Measurements from ENCODE around the gene CLIC6. TPM values are rescaled to one million over a fixed set of nuclear protein-coding genes. Genes with fewer than 3 reads are reported as not detected.

CLIC6 gene
- total RNA-seq, 1 experiment from 2014 or later = not detected

DNA sequence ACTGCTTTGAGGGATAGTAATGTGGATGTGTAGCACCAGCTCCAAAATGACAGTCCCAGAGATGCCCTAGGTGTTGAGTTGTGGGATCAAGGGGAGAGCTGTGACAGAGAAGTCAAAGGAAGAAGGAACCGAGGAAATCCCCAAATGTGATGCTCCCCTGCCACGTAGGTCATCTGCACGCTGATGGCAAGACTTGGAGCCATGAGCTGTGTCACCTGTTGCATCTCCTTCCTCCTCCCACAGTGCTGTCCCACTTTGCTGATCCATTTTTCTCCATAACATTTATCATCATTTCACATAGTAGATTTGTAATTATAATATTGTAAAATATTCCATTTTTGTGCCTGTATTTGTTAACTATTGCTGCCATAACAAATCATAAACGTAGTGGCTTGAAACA is 36.3 kb upstream of the CLIC6 start:
- no peaks in the 10 kb centered on the region for H3K9me3 Mint-ChIP-seq (ENCODE audit: unreplicated experiment)
- TF ChIP-seq, protein P1, sequence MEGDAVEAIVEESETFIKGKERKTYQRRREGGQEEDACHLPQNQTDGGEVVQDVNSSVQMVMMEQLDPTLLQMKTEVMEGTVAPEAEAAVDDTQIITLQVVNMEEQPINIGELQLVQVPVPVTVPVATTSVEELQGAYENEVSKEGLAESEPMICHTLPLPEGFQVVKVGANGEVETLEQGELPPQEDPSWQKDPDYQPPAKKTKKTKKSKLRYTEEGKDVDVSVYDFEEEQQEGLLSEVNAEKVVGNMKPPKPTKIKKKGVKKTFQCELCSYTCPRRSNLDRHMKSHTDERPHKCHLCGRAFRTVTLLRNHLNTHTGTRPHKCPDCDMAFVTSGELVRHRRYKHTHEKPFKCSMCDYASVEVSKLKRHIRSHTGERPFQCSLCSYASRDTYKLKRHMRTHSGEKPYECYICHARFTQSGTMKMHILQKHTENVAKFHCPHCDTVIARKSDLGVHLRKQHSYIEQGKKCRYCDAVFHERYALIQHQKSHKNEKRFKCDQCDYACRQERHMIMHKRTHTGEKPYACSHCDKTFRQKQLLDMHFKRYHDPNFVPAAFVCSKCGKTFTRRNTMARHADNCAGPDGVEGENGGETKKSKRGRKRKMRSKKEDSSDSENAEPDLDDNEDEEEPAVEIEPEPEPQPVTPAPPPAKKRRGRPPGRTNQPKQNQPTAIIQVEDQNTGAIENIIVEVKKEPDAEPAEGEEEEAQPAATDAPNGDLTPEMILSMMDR (IDR thresholded peaks at IDR 0.05; ENCODE audit: unreplicated experiment) = no peak
- no peak overlapping the region for H3K27ac Mint-ChIP-seq (ENCODE audit: low read depth, unreplicated experiment)
- CTCF ChIA-PET = interaction anchor here (0.6 to 3.7 kb wide), 11 partner anchors 10 to 1292 kb away, joined by 3 to 31 read pairs (median 5); partner anchors contain the start of genes KCNE2 and RCAN1
- POLR2A ChIA-PET = no interaction called here
- intact Hi-C loops (cut with micrococcal nuclease) = no loop called here
- H3K4me1 Mint-ChIP-seq (ENCODE audit: insufficient read depth, unreplicated experiment) = no peaks in the 10 kb centered on the region
- H3K4me3 Mint-ChIP-seq (ENCODE audit: unreplicated experiment) = no peak overlapping the region
- H3K27me3 Mint-ChIP-seq (ENCODE audit: insufficient read depth, unreplicated experiment) = peaks cover 44% of the 10 kb centered on the region
- H3K36me3 Mint-ChIP-seq (ENCODE audit: insufficient read depth, unreplicated experiment) = no peaks in the 10 kb centered on the region
- DNase-seq (ENCODE audit: unreplicated experiment) = no peak
- no TSS peak for BruUV-seq (replicated peaks)

DNA sequence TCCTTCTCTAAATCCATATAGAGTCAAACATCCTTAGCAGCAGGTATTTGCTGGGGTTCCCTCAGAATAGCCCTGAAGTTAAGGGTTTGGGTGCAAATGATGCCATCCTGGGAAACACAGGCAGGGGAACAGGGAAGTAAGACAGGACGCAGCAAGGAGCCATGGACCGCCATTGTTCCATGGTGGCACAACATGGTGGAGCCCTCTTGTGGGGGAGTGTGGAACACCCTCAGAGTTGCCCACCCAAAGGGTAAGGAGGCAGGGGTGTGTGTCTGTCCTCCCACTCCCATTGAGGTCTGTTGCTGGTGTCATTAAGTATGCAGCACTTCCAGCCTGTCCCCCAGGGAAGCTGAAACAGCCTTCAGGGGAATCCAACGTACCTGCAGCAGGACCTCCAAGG is 33.5 kb upstream of the CLIC6 start:
- Mint-ChIP-seq H3K36me3 (ENCODE audit: insufficient read depth, unreplicated experiment) (no peaks in the 10 kb centered on the region), H3K4me3 (ENCODE audit: unreplicated experiment) (no peak overlapping the region), H3K9me3 (ENCODE audit: unreplicated experiment) (no peaks in the 10 kb centered on the region), H3K27ac (ENCODE audit: low read depth, unreplicated experiment) (no peak overlapping the region), H3K4me1 (ENCODE audit: insufficient read depth, unreplicated experiment) (peaks cover 1% of the 10 kb centered on the region), H3K27me3 (ENCODE audit: insufficient read depth, unreplicated experiment) (peaks cover 44% of the 10 kb centered on the region)
- no TSS peak for BruUV-seq (replicated peaks)
- intact Hi-C loops (cut with micrococcal nuclease) = no loop called here
- ChIA-PET CTCF (interaction anchor here (2.2 kb wide), 1 partner anchor 13 kb away, joined by 5 read pairs; no protein-coding TSS in a partner anchor), POLR2A (no interaction called here)
- DNase-seq (ENCODE audit: unreplicated experiment) = no peak
- TF ChIP-seq, protein P1 (IDR thresholded peaks at IDR 0.05; ENCODE audit: unreplicated experiment) = no peak

DNA sequence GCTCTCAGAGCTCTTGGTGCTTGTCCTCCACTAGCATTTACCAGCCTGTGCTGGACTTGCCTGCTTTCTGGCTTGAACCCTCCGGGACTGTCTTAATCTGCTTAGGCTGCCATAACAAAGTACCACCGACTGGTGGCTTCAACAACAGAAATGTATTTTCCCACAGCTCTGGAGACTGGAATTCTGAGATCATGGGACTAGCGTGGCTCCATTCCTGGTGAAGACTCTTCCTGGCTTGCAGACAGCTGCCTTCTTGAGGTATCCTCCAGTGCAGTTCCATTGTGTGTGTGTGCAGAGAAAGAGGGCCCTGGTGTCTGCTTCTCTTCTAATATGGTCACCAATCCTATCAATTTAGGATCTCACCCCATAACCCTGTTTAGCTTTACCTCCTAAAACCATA is 31.8 kb upstream of the CLIC6 start:
- POLR2A ChIA-PET = interaction anchor here (0.7 kb wide), 1 partner anchor 1205 kb away, joined by 4 read pairs; no protein-coding TSS in a partner anchor
- H3K36me3 Mint-ChIP-seq (ENCODE audit: insufficient read depth, unreplicated experiment) = no peaks in the 10 kb centered on the region
- peaks cover 9% of the 10 kb centered on the region for H3K4me1 Mint-ChIP-seq (ENCODE audit: insufficient read depth, unreplicated experiment)
- H3K9me3 Mint-ChIP-seq (ENCODE audit: unreplicated experiment) = no peaks in the 10 kb centered on the region
- H3K4me3 Mint-ChIP-seq (ENCODE audit: unreplicated experiment) = no peak overlapping the region
- no peak for DNase-seq (ENCODE audit: unreplicated experiment)
- CTCF ChIA-PET = interaction anchor here (0.6 to 2.2 kb wide), 3 partner anchors 15 to 1431 kb away, joined by 4 to 5 read pairs (median 4); no protein-coding TSS in a partner anchor
- H3K27me3 Mint-ChIP-seq (ENCODE audit: insufficient read depth, unreplicated experiment) = peaks cover 44% of the 10 kb centered on the region
- H3K27ac Mint-ChIP-seq (ENCODE audit: low read depth, unreplicated experiment) = no peak overlapping the region
- TF ChIP-seq, protein P1 (IDR thresholded peaks at IDR 0.05; ENCODE audit: unreplicated experiment) = no peak
- intact Hi-C loops (cut with micrococcal nuclease) = no loop called here
- BruUV-seq (replicated peaks) = no TSS peak

DNA sequence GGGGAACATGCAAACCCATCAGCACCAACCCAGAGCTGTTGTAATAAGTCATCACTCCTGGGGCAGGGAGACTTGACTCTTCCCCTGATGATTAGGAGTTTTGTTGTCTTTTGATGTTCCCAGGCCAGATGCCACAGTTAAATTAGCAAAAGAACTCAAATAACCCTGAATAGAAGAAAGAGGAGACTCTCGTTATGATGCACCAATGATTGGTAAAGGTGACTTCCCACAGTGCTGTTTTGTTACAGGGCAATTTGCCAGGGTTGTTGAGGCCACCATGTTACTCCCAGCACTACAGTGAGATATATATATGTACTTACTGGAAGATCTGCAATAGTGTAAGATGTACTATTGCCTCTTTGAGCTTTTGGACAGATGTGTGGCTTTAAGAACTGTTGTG is 29.5 kb upstream of the CLIC6 start:
- no peaks in the 10 kb centered on the region for H3K36me3 Mint-ChIP-seq (ENCODE audit: insufficient read depth, unreplicated experiment)
- H3K4me1 Mint-ChIP-seq (ENCODE audit: insufficient read depth, unreplicated experiment) = peaks cover 9% of the 10 kb centered on the region
- TF ChIP-seq, protein P1 (IDR thresholded peaks at IDR 0.05; ENCODE audit: unreplicated experiment) = no peak
- H3K27ac Mint-ChIP-seq (ENCODE audit: low read depth, unreplicated experiment) = no peak overlapping the region
- peaks cover 21% of the 10 kb centered on the region for H3K27me3 Mint-ChIP-seq (ENCODE audit: insufficient read depth, unreplicated experiment)
- CTCF ChIA-PET = interaction anchor here (0.8 kb wide), 1 partner anchor 9 kb away, joined by 3 read pairs; no protein-coding TSS in a partner anchor
- BruUV-seq (replicated peaks) = no TSS peak
- intact Hi-C loops (cut with micrococcal nuclease) = no loop called here
- no peak for DNase-seq (ENCODE audit: unreplicated experiment)
- no peaks in the 10 kb centered on the region for H3K9me3 Mint-ChIP-seq (ENCODE audit: unreplicated experiment)
- POLR2A ChIA-PET = no interaction called here
- H3K4me3 Mint-ChIP-seq (ENCODE audit: unreplicated experiment) = no peak overlapping the region

All from MCF 10A (cell line).